HG03135 (cell line): ENCODE data around the gene CCL14.
"Not testable (repeated sequence)": the region's sequence is repeated elsewhere in the genome, so short reads cannot be mapped to it uniquely, and the experiment has no call there.

ENCODE experiments used
- ATAC-seq: cut with Tn5 transposase; IDR thresholded peaks from one replicate; pipeline ENCODE4 v1.9.1; 2021; ENCODE audit warnings: mild to moderate bottlenecking, moderate library complexity; ENCODE audit not compliant: unreplicated experiment

CCL14 gene

GRCh38 chr17:35944151-35944550, 42.4 kb downstream of the CCL14 start:
- ATAC-seq = no peak

GRCh38 chr17:35943537-35943936, 43.0 kb downstream of the CCL14 start, which contains the start of gene LYZL6:
TSS of gene LYZL6 (minus strand) at chr17:35943713. CDS start at chr17:35939356, 4,357 bp downstream.
- no peak for ATAC-seq

- ATAC-seq = no peak
Observed at GRCh38 chr17:35942588-35943186, 43.8 kb downstream of the CCL14 start.

GRCh38 chr17:35938492-35938891, 48.0 kb downstream of the CCL14 start:
- ATAC-seq = not testable (repeated sequence)

- no peak for ATAC-seq
Observed at GRCh38 chr17:35936063-35936462, 50.5 kb downstream of the CCL14 start.

GRCh38 chr17:35934760-35935159, 51.8 kb downstream of the CCL14 start:
- no peak for ATAC-seq
